Measurements from ENCODE around the gene LCN2.
A peak's percentile ranks its signal among the peaks of the same experiment; 100 is the strongest.
"Not testable (repeated sequence)": the region's sequence is repeated elsewhere in the genome, so short reads cannot be mapped to it uniquely, and the experiment has no call there.

LCN2 gene

GRCh38 chr9:128109050-128109709 is 40.1 kb upstream of the LCN2 start:
- peak overlapping the region; percentile 34 for H3K27ac ChIP-seq
- no peak for TF ChIP-seq ZFX (IDR thresholded peaks at IDR 0.05; ENCODE audit: borderline replicate concordance)
- no peak for TF ChIP-seq CTCF (IDR thresholded peaks at IDR 0.05)

- not testable (repeated sequence) for H3K27ac ChIP-seq
These were observed 37.5 kb upstream of the LCN2 start for GRCh38 chr9:128111726-128112125.

GRCh38 chr9:128113526-128114325 is 35.5 kb upstream of the LCN2 start:
- no peak overlapping the region for H3K27ac ChIP-seq
- TF ChIP-seq ZFX (IDR thresholded peaks at IDR 0.05; ENCODE audit: borderline replicate concordance): no peak
- no peak for TF ChIP-seq CTCF (IDR thresholded peaks at IDR 0.05)

- H3K27ac ChIP-seq: no peak overlapping the region
- TF ChIP-seq CTCF (IDR thresholded peaks at IDR 0.05): no peak
- no peak for TF ChIP-seq ZFX (IDR thresholded peaks at IDR 0.05; ENCODE audit: borderline replicate concordance)
These were observed 34.7 kb upstream of the LCN2 start for GRCh38 chr9:128114326-128115186.

GRCh38 chr9:128115187-128116103 is 33.8 kb upstream of the LCN2 start:
- H3K27ac ChIP-seq: no peak overlapping the region
- TF ChIP-seq ZFX (IDR thresholded peaks at IDR 0.05; ENCODE audit: borderline replicate concordance) (no peak), CTCF (IDR thresholded peaks at IDR 0.05) (no peak)

- TF ChIP-seq CTCF (IDR thresholded peaks at IDR 0.05) (no peak), ZFX (IDR thresholded peaks at IDR 0.05; ENCODE audit: borderline replicate concordance) (no peak)
- H3K27ac ChIP-seq: no peak overlapping the region
These were observed 32.9 kb upstream of the LCN2 start for GRCh38 chr9:128116104-128117083.

Measured in 22Rv1 (cell line).